CD1c-positive myeloid dendritic cell (primary cell): Measurements from ENCODE around the gene GRIPAP1.
A peak's percentile ranks its signal among the peaks of the same experiment; 100 is the strongest.

ENCODE experiments used
- DNase-seq: peaks from one replicate; pipeline ENCODE4 v3.0.0-alpha.2; 2016; ENCODE audit errors: extremely low spot score

Gene GRIPAP1

GRCh38 chrX:49002091-49002935 is at the start of gene GRIPAP1:
GRIPAP1 (minus strand) TSS chrX:49002264; CDS start chrX:49002229, 35 bp downstream.
- peak; percentile 88 for DNase-seq

- no peak for DNase-seq
These were observed 41.9 kb upstream of the GRIPAP1 start for GRCh38 chrX:49043987-49044281.

DNA sequence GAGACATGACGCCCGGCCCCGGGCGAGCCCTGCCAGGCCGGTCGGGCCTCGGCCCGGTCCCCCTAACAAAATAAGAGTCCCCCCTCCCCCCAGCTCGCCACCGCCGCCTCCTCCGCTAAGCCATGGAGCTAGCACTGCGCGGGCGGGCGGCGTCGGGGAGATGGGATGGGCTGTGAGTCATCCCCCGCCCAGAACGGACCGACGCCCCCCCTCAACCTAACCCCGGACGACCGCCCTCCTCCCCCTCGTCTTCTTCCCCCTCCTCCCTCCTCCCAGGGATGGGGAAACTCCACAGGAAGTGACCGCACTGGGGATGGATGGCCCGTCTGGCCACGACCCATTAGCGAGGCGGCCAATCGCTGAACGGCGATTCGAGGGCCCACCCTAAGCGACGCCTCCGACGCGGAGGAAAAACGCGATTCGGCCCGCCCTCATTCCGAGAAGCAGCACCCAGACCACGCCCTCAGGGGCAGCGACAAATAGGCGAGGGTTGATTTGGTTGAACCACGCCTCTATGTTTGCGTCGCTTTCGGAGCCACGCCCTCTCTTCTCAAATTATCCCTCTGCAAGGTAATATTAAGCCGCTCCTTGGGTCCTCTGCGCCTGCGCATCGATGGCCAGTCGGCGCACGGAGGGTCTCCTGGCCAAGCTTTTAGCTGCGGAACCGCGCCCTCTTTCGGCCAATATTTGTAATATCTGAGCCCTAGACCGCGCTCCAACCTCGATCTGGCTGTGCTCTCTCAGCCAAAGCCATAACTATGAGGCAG is 41.3 kb upstream of the GRIPAP1 start, which contains the start of gene TFE3:
TFE3 (minus strand) TSS at position 138 of the 767 bp plus-strand sequence; CDS start at position 7, 131 bp downstream.
- peak; percentile 98 for DNase-seq

DNA sequence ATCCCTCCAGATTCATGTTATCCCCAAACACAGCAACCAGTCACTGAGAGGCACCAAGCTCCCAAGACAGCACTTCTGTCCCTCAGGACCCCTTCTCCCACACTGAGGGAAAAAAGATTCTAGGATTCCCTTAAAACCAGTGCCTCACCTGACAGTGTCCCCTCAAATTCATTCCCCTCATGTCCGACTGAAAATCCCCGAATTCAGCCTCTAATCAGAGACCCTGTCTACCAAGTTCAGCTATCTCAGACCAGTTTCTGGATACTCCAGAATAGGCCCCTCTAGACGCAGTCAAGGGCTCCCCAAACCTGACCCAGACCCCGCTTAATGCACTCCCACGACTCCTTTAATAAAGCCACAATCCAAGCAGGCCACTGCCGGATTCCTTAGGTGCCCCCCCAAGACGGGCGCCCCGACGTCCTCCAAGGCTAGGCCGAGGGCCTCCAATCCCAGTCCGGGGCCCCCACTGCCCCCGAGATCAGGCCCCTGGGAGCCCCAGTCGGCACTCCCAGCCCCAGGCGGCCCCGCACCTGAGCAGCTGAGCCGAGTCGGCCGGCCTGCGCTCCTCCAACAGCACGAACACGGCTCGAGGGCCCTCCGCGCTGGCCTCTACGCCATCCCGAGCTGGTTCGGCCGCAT is 40.6 kb upstream of the GRIPAP1 start:
- DNase-seq: peak; percentile 1

GRCh38 chrX:49041744-49042580 is 39.9 kb upstream of the GRIPAP1 start:
- peak; percentile 29 for DNase-seq

DNA sequence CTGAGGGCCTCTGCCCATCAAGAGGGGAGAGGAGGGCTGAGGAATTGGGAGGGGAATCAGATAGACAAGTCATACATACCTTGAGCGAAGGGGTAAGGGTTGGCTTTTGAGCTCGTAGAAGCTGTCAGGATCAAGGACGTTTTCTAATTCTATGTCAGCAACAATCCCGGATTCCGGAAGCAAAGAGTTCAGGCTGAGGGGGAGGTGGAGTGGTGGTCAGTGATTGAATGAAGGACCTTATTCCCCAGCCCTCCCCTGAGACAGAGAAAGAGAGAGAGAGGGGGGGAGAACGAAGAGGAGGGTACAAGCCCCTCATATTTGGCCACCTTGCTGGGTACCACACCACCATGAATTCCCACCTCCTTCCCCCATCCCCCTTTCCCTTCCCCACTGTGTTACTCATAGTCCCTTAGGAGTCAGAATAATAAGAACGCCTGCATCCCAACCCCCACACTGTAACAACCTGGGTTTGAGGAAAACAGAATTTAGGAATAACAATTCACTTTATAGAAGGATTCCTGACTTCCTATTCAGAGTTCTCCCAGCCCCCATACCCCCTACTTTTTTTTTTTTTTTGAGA is 38.4 kb upstream of the GRIPAP1 start:
- DNase-seq: no peak

DNA sequence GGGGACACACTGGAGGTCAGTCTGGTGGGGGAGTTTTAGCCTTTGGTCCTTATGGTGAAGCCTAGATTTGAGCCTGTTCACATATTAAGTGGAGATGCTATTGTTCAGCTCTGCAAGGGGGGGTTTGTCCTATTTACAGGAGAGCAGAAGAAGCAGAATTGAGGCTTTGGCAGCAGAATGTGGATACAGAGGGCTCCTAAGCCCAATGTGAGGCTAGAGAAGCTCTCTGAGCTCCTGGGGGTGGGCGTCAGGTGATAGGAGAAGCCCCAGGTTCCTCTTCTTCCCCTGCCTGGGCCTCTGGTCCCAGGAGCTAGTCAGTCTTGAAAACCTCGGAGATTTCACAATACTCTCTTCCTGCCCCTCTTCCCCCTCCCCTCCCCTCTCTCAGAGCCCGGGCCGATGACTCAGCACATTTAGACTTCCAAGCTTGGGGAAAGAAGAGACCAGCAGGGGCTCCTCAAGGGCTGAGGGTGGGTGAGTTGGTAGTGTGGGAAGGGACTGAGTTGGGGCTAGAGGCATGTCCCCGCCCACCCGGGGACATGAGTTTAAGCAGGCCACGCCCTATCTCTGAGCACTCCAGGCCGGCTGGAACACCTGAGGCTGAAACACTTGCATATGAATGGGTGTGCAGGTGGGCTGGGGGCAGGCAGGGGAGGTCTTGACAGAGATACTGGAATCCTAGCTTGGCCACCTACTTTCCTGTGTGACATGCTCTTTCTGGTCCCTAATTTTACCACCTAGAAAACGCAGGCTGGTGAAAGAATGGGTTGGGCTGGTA is 37.7 kb upstream of the GRIPAP1 start:
- DNase-seq: peak; percentile 73

GRCh38 chrX:49037883-49038475 is 35.9 kb upstream of the GRIPAP1 start:
- no peak for DNase-seq

GRCh38 chrX:49030283-49030682 is 28.2 kb upstream of the GRIPAP1 start:
- no peak for DNase-seq

DNA sequence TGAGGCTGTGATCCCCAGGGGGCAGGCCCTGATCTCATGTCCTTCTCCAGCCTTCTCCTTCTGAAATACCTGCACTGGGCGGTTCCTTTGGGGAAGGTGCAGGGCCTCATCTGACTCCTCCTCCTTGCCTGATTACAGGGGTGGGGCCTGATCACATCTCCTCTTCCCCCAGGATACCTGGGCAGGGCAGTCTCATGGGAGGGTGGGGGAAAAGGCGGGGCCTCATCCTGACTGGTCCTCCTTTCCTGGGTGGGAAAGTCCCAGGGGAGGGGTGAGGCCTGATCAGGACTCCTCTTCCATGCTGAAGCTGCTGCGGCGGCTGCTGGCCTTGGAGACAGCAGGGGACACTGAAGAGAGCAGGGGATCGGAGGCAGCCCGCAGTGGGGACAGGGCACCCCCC is 27.8 kb upstream of the GRIPAP1 start:
- no peak for DNase-seq

- DNase-seq: no peak
These were observed 17.7 kb upstream of the GRIPAP1 start for GRCh38 chrX:49019599-49020249.

DNA sequence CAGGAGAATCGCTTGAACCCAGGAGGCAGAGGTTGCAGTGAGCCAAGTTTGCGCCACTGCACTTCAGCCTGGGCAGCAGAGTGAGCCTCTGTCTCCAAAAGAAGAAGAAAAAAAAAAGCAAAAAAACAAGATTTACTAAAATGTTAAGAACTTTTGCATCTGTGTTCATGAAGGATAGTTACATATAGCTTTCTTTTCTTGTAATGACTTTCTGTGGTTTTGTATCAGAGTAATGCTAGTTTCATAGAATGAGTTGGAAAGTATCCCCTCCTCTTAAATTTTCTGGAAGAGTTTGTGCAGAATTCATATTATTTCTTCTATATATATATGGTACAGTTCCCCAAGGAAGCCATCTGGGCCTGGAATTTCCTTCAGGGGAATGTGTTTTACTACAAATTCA is 17.0 kb upstream of the GRIPAP1 start:
- DNase-seq: no peak

GRCh38 chrX:49003696-49004095 is 1.6 kb upstream of the GRIPAP1 start:
- DNase-seq: no peak

GRCh38 chrX:49001521-49002090 is 458 bp downstream of the GRIPAP1 start:
- peak; percentile 71 for DNase-seq

DNA sequence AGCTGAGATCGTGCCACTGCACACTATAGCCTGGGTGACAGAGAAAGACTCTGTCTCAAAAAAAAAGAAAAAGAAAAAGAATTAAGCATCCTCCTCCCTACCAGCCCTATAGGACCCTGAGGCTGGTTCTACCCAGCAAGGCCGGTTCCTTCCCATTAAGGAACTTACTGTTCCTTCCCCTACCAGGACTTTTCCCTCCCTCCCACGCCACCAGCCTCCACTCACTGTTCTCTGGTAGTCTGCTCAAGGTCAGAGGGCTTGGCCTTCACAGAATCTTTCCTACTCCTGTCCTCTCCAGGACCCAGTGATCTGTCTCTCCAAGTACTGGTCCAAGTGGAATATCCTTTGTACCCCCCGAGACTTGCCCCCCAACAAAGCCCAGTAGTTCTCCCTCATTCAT is 1.4 kb downstream of the GRIPAP1 start:
- DNase-seq: peak; percentile 61

GRCh38 chrX:48999030-48999429 is 3.0 kb downstream of the GRIPAP1 start:
- DNase-seq: no peak

GRCh38 chrX:48998391-48998790 is 3.7 kb downstream of the GRIPAP1 start:
- peak; percentile 10 for DNase-seq

GRCh38 chrX:48997865-48998264 is 4.2 kb downstream of the GRIPAP1 start:
- no peak for DNase-seq

DNA sequence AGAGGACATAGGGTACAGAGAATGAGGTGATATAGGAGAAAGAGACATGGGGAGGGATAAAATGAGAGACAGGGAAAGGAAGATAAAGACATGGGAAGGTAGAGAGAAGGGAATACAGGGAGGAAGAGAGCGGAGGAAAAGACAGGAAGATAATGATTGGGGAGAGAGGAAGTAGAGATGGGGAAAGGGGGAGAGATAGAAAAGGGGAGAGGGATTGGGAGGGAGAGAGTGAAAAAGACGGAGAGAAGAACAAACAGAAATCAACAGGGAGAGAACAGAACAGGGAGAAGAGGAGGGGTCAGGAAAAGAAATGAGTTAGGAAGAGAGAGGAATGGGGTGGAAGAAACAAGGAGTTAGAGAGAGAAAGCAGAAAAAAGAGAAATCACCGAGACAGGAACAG is 4.6 kb downstream of the GRIPAP1 start:
- DNase-seq: no peak
